SU-DHL-6 (cell line): ENCODE measurements around the gene NME7.

Experiments
- H2AFZ ChIP-seq: fragments of 200-600 bp; sonication (generic); 2 replicates; pipeline ENCODE4 v1.6.1; 2014; ENCODE audit warnings: low read depth, mild to moderate bottlenecking, moderate library complexity, mixed read lengths, antibody characterized with exemption, low read length; ENCODE audit not compliant: severe bottlenecking
- H3F3A ChIP-seq: fragments of 200-600 bp; shearing (Covaris generic); 2 replicates; pipeline ENCODE4 v1.6.0; 2016; ENCODE audit warnings: antibody characterized with exemption, mild to moderate bottlenecking; ENCODE audit not compliant: insufficient read depth
- H3K27ac ChIP-seq: fragments of 200-600 bp; sonication (generic); 2 replicates; pipeline ENCODE4 v1.5.1; 2016; ENCODE audit warnings: low read depth, mild to moderate bottlenecking, low read length, moderate library complexity, mixed read lengths
- H3K27me3 ChIP-seq: fragments of 200-600 bp; sonication (generic), shearing (Covaris generic); 2 replicates; pipeline ENCODE4 v1.6.0; 2014; ENCODE audit warnings: mild to moderate bottlenecking, low read length
- H3K36me3 ChIP-seq: fragments of 200-600 bp; sonication (generic); 2 replicates; pipeline ENCODE4 v1.6.1; 2014; ENCODE audit warnings: mild to moderate bottlenecking, low read length, mixed read lengths
- H3K4me2 ChIP-seq: fragments of 300-600, 200-600 bp; shearing (Covaris generic), sonication (generic); 2 replicates; pipeline ENCODE4 v1.6.0; 2014; ENCODE audit warnings: low read length, low read depth, mild to moderate bottlenecking; ENCODE audit not compliant: poor library complexity, severe bottlenecking
- H3K4me3 ChIP-seq: fragments of 200-600 bp; sonication (generic); 2 replicates; pipeline ENCODE4 v1.5.1; 2014; ENCODE audit warnings: antibody characterized with exemption, low read length, mild to moderate bottlenecking, mixed read lengths; ENCODE audit not compliant: insufficient read depth, poor library complexity, severe bottlenecking
- H3K79me2 ChIP-seq: fragments of 200-600 bp; sonication (generic); 2 replicates; pipeline ENCODE4 v1.6.1; 2014; ENCODE audit warnings: mild to moderate bottlenecking, low read length, moderate library complexity; ENCODE audit not compliant: insufficient read depth
- H3K9ac ChIP-seq: fragments of 200-600 bp; sonication (generic); 2 replicates; pipeline ENCODE4 v1.7.0; 2014; ENCODE audit warnings: mild to moderate bottlenecking, low read length
- H3K9me2 ChIP-seq: fragments of 200-600 bp; sonication (generic); replicated peaks from 2 replicates; pipeline ENCODE4 v1.6.1; 2014; ENCODE audit warnings: low read length; ENCODE audit not compliant: insufficient read depth
- H3K9me3 ChIP-seq: fragments of 200-600 bp; sonication (generic); 2 replicates; pipeline ENCODE4 v1.6.1; 2014; ENCODE audit warnings: low read length, mixed read lengths; ENCODE audit not compliant: insufficient read depth
- H4K20me1 ChIP-seq: fragments of 200-600 bp; sonication (generic); 2 replicates; pipeline ENCODE4 v1.6.1; 2014; ENCODE audit warnings: low read depth, mild to moderate bottlenecking, antibody characterized with exemption, low read length, moderate library complexity, mixed read lengths
- CTCF ChIP-seq: fragments of 200-600 bp; sonication (generic); IDR thresholded peaks from one replicate; pipeline ENCODE4 v1.5.1; 2017; ENCODE audit warnings: antibody characterized with exemption, mild to moderate bottlenecking, low read length, moderate library complexity; ENCODE audit not compliant: insufficient read depth, poor library complexity, severe bottlenecking
- EZH2phosphoT487 ChIP-seq: fragments of 200-600 bp; sonication (generic), shearing (Covaris generic); conservative IDR thresholded peaks from 2 replicates; pipeline ENCODE4 v1.6.1; 2018; ENCODE audit warnings: mild to moderate bottlenecking, antibody characterized with exemption, low read length, moderate library complexity, mixed read lengths

NME7 gene

GRCh38 chr1:169112241-169112640, 255.4 kb downstream of the NME7 start:
- H3K9ac ChIP-seq: no peak overlapping the region
- H3K27me3 ChIP-seq: no peaks in the 10 kb centered on the region
- no peaks in the 10 kb centered on the region for H3K9me2 ChIP-seq
- H2AFZ ChIP-seq: no peak overlapping the region
- no peaks in the 10 kb centered on the region for H4K20me1 ChIP-seq
- no peak overlapping the region for H3K27ac ChIP-seq
- TF ChIP-seq EZH2phosphoT487 (no peak), CTCF (no peak)
- H3K4me3 ChIP-seq: no peak overlapping the region
- H3K79me2 ChIP-seq: no peaks in the 10 kb centered on the region
- no peaks in the 10 kb centered on the region for H3K36me3 ChIP-seq
- no peaks in the 10 kb centered on the region for H3F3A ChIP-seq
- H3K4me2 ChIP-seq: no peak overlapping the region
- no peaks in the 10 kb centered on the region for H3K9me3 ChIP-seq

- no peaks in the 10 kb centered on the region for H3K27me3 ChIP-seq
- no peaks in the 10 kb centered on the region for H3K9me2 ChIP-seq
- H3F3A ChIP-seq: no peaks in the 10 kb centered on the region
- no peaks in the 10 kb centered on the region for H3K36me3 ChIP-seq
- H2AFZ ChIP-seq: no peak overlapping the region
- no peaks in the 10 kb centered on the region for H3K9me3 ChIP-seq
- H3K79me2 ChIP-seq: no peaks in the 10 kb centered on the region
- TF ChIP-seq CTCF (no peak), EZH2phosphoT487 (no peak)
- H4K20me1 ChIP-seq: no peaks in the 10 kb centered on the region
- no peak overlapping the region for H3K4me3 ChIP-seq
- no peak overlapping the region for H3K4me2 ChIP-seq
- H3K9ac ChIP-seq: no peak overlapping the region
- H3K27ac ChIP-seq: no peak overlapping the region
These were observed 256.1 kb downstream of the NME7 start for GRCh38 chr1:169111472-169111871.

- H3K4me3 ChIP-seq: no peak overlapping the region
- H3K9me2 ChIP-seq: no peaks in the 10 kb centered on the region
- H3K79me2 ChIP-seq: no peaks in the 10 kb centered on the region
- no peaks in the 10 kb centered on the region for H4K20me1 ChIP-seq
- no peak overlapping the region for H3K4me2 ChIP-seq
- TF ChIP-seq EZH2phosphoT487 (no peak), CTCF (no peak)
- no peaks in the 10 kb centered on the region for H3F3A ChIP-seq
- H3K27me3 ChIP-seq: no peaks in the 10 kb centered on the region
- H2AFZ ChIP-seq: no peak overlapping the region
- H3K36me3 ChIP-seq: no peaks in the 10 kb centered on the region
- no peak overlapping the region for H3K9ac ChIP-seq
- no peaks in the 10 kb centered on the region for H3K9me3 ChIP-seq
- no peak overlapping the region for H3K27ac ChIP-seq
These were observed 256.7 kb downstream of the NME7 start for GRCh38 chr1:169110689-169111447.
